IPS DF 6.9 (cell line): ENCODE data around the gene XPR1.
A peak's percentile ranks its signal among the peaks of the same experiment; 100 is the strongest.

Experiments
- DNase-seq: peaks from one replicate; pipeline ENCODE4 v3.0.0-alpha.2; 2013; ENCODE audit warnings: low read depth, low spot score
- H3K27ac ChIP-seq: one replicate; pipeline ENCODE4 v1.5.1; 2013; ENCODE audit warnings: low read length, control low read depth
- H3K27me3 ChIP-seq: 2 replicates; pipeline ENCODE4 v1.6.1; 2013; ENCODE audit warnings: mild to moderate bottlenecking, low read length; ENCODE audit not compliant: control insufficient read depth, insufficient read depth
- H3K36me3 ChIP-seq: 2 replicates; pipeline ENCODE4 v1.6.1; 2013; ENCODE audit warnings: low read length; ENCODE audit not compliant: control insufficient read depth, insufficient read depth
- H3K4me1 ChIP-seq: 2 replicates; pipeline ENCODE4 v1.6.1; 2013; ENCODE audit warnings: low read length; ENCODE audit not compliant: control insufficient read depth, insufficient read depth
- H3K4me3 ChIP-seq: 2 replicates; pipeline ENCODE4 v1.5.1; 2013; ENCODE audit warnings: mild to moderate bottlenecking, low read length
- H3K9me3 ChIP-seq: 2 replicates; pipeline ENCODE4 v1.6.1; 2013; ENCODE audit warnings: low read length, inconsistent platforms; ENCODE audit not compliant: control insufficient read depth, insufficient read depth
- WGBS: extraction: QIAGEN DNeasy Blood & Tissue Kit; methylation state at CpG from one replicate; pipeline ENCODE4 v1.1.7; 2013; ENCODE audit warnings: mixed read lengths, missing lambda C conversion rate; ENCODE audit not compliant: insufficient read length, insufficient coverage; 5-methylcytosine and 5-hydroxymethylcytosine counted together

The XPR1 gene

GRCh38 chr1:180922631-180923015 lies 290.8 kb downstream of the XPR1 start:
- H3K4me3 ChIP-seq, result no peak overlapping the region
- no peaks in the 10 kb centered on the region for H3K9me3 ChIP-seq
- peaks cover 22% of the 10 kb centered on the region for H3K4me1 ChIP-seq
- H3K27ac ChIP-seq, result no peak overlapping the region
- H3K36me3 ChIP-seq, result no peaks in the 10 kb centered on the region
- no peak for DNase-seq
- no CpG with 5 or more reads among the region's 8 CpGs for WGBS
- H3K27me3 ChIP-seq, result no peaks in the 10 kb centered on the region

GRCh38 chr1:180923021-180923841 lies 291.4 kb downstream of the XPR1 start:
- Histone ChIP-seq H3K4me1 (peaks cover 24% of the 10 kb centered on the region), H3K27ac (no peak overlapping the region)
- no CpG with 5 or more reads among the region's 13 CpGs for WGBS

GRCh38 chr1:180923887-180924286 lies 292.1 kb downstream of the XPR1 start:
- no peaks in the 10 kb centered on the region for H3K9me3 ChIP-seq
- H3K27me3 ChIP-seq, result no peaks in the 10 kb centered on the region
- H3K27ac ChIP-seq, result no peak overlapping the region
- H3K4me1 ChIP-seq, result peaks cover 25% of the 10 kb centered on the region
- no peak overlapping the region for H3K4me3 ChIP-seq
- WGBS, result no CpG with 5 or more reads among the region's 4 CpGs
- no peaks in the 10 kb centered on the region for H3K36me3 ChIP-seq
- DNase-seq, result no peak

More at GRCh38 chr1:180923021-180923841, 291.4 kb downstream of the XPR1 start:
- Histone ChIP-seq H3K36me3 (no peaks in the 10 kb centered on the region), H3K9me3 (no peaks in the 10 kb centered on the region), H3K27me3 (no peaks in the 10 kb centered on the region), H3K4me3 (no peak overlapping the region)
- peak; percentile 97 for DNase-seq

DNA sequence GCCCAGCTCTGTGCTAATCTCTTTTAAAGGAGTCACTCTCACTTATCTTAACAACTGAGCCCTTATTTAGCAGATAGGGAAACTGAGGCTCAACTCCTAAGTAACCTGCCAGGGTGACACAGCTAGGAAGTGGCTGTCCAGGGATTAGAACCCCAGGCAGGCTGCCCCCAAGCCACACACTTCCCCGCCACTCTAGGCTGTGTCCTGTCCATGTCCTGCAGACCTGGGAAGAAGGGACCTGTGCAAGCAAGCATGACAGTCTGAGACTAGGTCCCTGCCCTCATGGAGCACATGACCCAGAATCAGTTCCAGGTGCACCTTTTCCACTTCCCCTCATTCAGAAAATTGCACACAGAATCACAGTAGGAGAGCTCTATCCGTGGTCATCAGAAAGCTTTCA lies 293.1 kb downstream of the XPR1 start:
- H3K4me1 ChIP-seq, result peaks cover 25% of the 10 kb centered on the region
- H3K9me3 ChIP-seq, result no peaks in the 10 kb centered on the region
- no CpG with 5 or more reads among the region's 2 CpGs for WGBS
- no peaks in the 10 kb centered on the region for H3K27me3 ChIP-seq
- H3K4me3 ChIP-seq, result no peak overlapping the region
- no peak for DNase-seq
- H3K36me3 ChIP-seq, result no peaks in the 10 kb centered on the region
- H3K27ac ChIP-seq, result no peak overlapping the region

- WGBS, result no CpG with 5 or more reads among the region's 7 CpGs
- no peak for DNase-seq
- no peak overlapping the region for H3K4me3 ChIP-seq
- no peaks in the 10 kb centered on the region for H3K27me3 ChIP-seq
- no peaks in the 10 kb centered on the region for H3K9me3 ChIP-seq
- H3K27ac ChIP-seq, result no peak overlapping the region
- H3K4me1 ChIP-seq, result peaks cover 25% of the 10 kb centered on the region
- no peaks in the 10 kb centered on the region for H3K36me3 ChIP-seq
Measured at GRCh38 chr1:180925471-180926051, 293.7 kb downstream of the XPR1 start.

- Histone ChIP-seq H3K4me3 (no peak overlapping the region), H3K9me3 (no peaks in the 10 kb centered on the region), H3K36me3 (no peaks in the 10 kb centered on the region), H3K27ac (no peak overlapping the region), H3K27me3 (no peaks in the 10 kb centered on the region), H3K4me1 (peaks cover 25% of the 10 kb centered on the region)
- no peak for DNase-seq
- WGBS, result no CpG with 5 or more reads among the region's 14 CpGs
Measured at GRCh38 chr1:180926164-180926981, 294.6 kb downstream of the XPR1 start.

GRCh38 chr1:180927348-180927747 lies 295.5 kb downstream of the XPR1 start:
- Histone ChIP-seq H3K36me3 (no peaks in the 10 kb centered on the region), H3K27ac (no peak overlapping the region), H3K4me1 (peaks cover 25% of the 10 kb centered on the region), H3K4me3 (no peak overlapping the region), H3K27me3 (no peaks in the 10 kb centered on the region), H3K9me3 (no peaks in the 10 kb centered on the region)
- WGBS, result no CpG with 5 or more reads among the region's 13 CpGs
- no peak for DNase-seq

DNA sequence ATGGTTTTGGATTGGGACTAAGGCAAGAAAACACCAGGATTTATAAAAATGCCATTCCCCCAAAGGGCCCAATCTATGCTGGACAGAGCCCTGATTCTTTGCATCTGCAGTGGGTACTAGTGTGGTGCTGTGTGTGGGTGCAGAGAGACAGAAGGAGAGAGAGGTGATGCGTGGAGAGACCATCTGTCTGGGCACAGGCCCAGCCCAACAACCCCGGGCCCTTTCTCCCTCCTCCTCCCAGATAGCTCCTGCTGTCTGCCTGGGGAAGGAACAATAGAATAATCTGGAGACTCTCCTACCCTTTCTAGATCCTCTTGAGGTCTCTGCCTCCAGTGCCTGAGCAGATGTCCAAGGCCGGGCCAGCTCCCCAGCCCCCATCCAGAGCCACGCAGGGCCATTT lies 296.0 kb downstream of the XPR1 start:
- Histone ChIP-seq H3K9me3 (no peaks in the 10 kb centered on the region), H3K36me3 (no peaks in the 10 kb centered on the region), H3K4me3 (no peak overlapping the region), H3K4me1 (peaks cover 23% of the 10 kb centered on the region), H3K27ac (no peak overlapping the region), H3K27me3 (no peaks in the 10 kb centered on the region)
- no CpG with 5 or more reads among the region's 4 CpGs for WGBS
- no peak for DNase-seq

DNA sequence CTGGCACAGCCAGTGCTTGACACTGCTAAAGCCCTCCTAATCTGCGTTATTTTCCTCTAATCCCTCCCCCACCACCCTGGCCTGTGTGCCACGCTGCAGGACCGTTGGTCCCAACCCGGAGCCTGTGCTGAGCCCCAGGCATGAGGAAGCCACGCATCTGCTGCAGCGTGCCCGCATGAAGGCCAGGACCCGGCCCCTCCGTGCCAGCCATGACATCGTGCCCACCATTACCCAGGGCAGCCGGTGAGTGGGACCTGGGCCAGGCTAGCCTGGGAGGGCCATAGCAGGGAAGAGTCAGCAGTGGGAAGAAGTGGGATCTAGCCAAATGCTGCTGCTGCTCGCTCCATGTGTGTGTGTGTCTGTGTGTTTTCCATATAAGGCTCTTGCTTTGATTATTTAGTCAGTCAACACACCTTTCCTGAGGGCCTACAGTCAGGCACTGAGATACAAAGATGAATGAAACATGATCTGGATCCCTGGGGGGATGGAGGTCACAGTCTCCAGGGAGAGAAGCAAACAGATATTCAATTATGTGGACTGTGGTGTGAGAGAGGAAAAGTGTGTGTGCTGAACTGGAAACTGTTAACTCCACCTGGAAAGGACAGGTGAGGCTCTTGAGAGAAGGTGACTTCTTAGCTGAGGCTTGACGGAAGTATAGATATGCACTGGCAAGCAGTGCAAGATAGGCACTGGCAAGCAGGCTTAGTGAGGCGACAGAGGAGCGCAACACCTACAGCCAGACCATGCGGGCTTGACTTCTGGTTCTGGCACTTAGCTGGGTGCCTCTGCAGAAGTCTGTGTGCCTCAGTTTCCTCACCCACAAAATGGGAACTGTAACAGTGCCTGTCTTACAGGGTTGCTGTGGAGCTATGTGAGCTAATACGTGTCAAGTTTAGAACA lies 296.8 kb downstream of the XPR1 start:
- Histone ChIP-seq H3K4me1 (peaks cover 19% of the 10 kb centered on the region), H3K27me3 (no peaks in the 10 kb centered on the region), H3K27ac (no peak overlapping the region), H3K36me3 (no peaks in the 10 kb centered on the region), H3K4me3 (no peak overlapping the region), H3K9me3 (no peaks in the 10 kb centered on the region)
- no peak for DNase-seq
- WGBS, result no CpG with 5 or more reads among the region's 17 CpGs

GRCh38 chr1:180929389-180929788 lies 297.6 kb downstream of the XPR1 start:
- WGBS, result no CpG with 5 or more reads among the region's 3 CpGs
- Histone ChIP-seq H3K36me3 (no peaks in the 10 kb centered on the region), H3K4me1 (peaks cover 14% of the 10 kb centered on the region)

More at GRCh38 chr1:180929389-180929788, 297.6 kb downstream of the XPR1 start:
- DNase-seq, result no peak
- Histone ChIP-seq H3K27ac (no peak overlapping the region), H3K27me3 (no peaks in the 10 kb centered on the region), H3K4me3 (no peak overlapping the region), H3K9me3 (no peaks in the 10 kb centered on the region)
